ENCODE results near the gene SDS. TPM values are rescaled to one million over a fixed set of nuclear protein-coding genes. Genes with fewer than 3 reads are reported as not detected.

Gene SDS
- total and polyA plus RNA-seq, 2 donors (not counting 1 experiment from before 2014, with no cell fraction given): 0.09 TPM; not detected in 1

DNA sequence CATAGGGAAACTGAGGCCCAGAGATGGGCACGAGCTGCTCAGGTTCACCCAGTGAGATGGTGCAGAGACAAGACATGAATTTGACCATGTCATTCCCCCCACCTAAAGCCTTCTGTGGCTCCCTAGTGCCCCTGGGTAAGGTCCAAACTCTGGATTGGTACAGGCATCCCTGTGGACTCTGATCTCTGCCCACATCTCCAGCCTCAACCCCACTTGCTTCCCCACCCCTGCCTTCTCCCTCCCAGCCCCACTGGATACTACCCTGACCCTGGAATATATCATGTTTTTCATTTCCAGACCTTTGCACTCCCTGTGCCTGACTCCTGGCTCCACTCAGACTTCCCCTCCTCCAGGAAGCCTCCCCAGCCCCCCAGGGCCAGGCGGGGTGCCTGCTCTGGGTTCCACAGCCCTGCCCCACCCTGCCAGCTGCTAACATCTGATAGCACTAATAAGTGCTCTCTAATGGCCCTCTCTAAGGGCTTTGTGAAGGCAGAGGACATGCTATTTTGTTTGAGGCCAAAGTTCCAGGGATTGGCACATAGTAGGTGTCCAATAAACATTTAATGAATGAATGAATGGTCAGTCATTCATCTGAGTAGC, 17.4 kb upstream of the SDS start:
- Histone ChIP-seq H3K9me3 (ENCODE audit: control extremely low read depth in 1 of 3, control insufficient read depth in 2 of 3, insufficient read depth in 1 of 3, low read length in 2 of 3) (peaks cover 0 to 3% (median 0%) of the 10 kb centered on the region in 3 donors), H4K20me1 (ENCODE audit: control insufficient read depth, insufficient read depth, low read length, poor library complexity, severe bottlenecking) (no peaks in the 10 kb centered on the region), H3K4me3 (ENCODE audit: control extremely low read depth in 1 of 5, extremely low read depth in 1 of 5, insufficient read depth in 1 of 5, low read depth in 2 of 5, low read length in 4 of 5) (no peak overlapping the region), H3K27me3 (replicated peaks in 1 of 4; ENCODE audit: control extremely low read depth in 1 of 4, control insufficient read depth in 3 of 4, insufficient read depth in 4 of 4, low read length in 3 of 4) (peaks cover 0 to 5% (median 2%) of the 10 kb centered on the region in 4 experiments), H3K36me3 (replicated peaks in 1 of 2; ENCODE audit: control extremely low read depth in 1 of 2, control insufficient read depth in 1 of 2, extremely low read depth in 1 of 2, insufficient read depth in 2 of 2, low read length in 1 of 2) (no peaks in the 10 kb centered on the region), H3K9ac (ENCODE audit: low read length) (no peak overlapping the region), H3K79me2 (ENCODE audit: control insufficient read depth, insufficient read depth, low read length) (no peaks in the 10 kb centered on the region), H3K4me1 (ENCODE audit: control insufficient read depth in 2 of 2, insufficient read depth in 2 of 2, low read length in 2 of 2) (peaks cover 10 to 21% of the 10 kb centered on the region in 2 donors), H3K4me2 (replicated peaks; ENCODE audit: low read depth, low read length, poor library complexity, severe bottlenecking) (no peak overlapping the region), H3K27ac (ENCODE audit: low read length in 2 of 2) (no peak overlapping the region), H2AFZ (ENCODE audit: insufficient read depth, low read depth, low read length, poor library complexity, severe bottlenecking) (no peak overlapping the region)
- intact Hi-C loops (cut with micrococcal nuclease): no loop called here
- CTCF ChIA-PET: no interaction called here
- POLR2A ChIA-PET: interaction anchor here (0.6 kb wide), 1 partner anchor 95 kb away, joined by 4 read pairs; no protein-coding TSS in a partner anchor
- no peak overlapping the region for H3K4me3 Mint-ChIP-seq
- peaks cover 9% of the 10 kb centered on the region for H3K27me3 Mint-ChIP-seq
- no peak for ATAC-seq (ENCODE audit: low read depth)
- TF ChIP-seq, protein P1, sequence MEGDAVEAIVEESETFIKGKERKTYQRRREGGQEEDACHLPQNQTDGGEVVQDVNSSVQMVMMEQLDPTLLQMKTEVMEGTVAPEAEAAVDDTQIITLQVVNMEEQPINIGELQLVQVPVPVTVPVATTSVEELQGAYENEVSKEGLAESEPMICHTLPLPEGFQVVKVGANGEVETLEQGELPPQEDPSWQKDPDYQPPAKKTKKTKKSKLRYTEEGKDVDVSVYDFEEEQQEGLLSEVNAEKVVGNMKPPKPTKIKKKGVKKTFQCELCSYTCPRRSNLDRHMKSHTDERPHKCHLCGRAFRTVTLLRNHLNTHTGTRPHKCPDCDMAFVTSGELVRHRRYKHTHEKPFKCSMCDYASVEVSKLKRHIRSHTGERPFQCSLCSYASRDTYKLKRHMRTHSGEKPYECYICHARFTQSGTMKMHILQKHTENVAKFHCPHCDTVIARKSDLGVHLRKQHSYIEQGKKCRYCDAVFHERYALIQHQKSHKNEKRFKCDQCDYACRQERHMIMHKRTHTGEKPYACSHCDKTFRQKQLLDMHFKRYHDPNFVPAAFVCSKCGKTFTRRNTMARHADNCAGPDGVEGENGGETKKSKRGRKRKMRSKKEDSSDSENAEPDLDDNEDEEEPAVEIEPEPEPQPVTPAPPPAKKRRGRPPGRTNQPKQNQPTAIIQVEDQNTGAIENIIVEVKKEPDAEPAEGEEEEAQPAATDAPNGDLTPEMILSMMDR (IDR thresholded peaks at IDR 0.05): no peak
- TF ChIP-seq EZH2 (IDR thresholded peaks at IDR 0.05; ENCODE audit: borderline replicate concordance, insufficient read depth, low read depth, low read length, poor library complexity, severe bottlenecking): no peak
- H3K4me1 Mint-ChIP-seq: peaks cover 23% of the 10 kb centered on the region
- 78% methylated on average over 1 of the region's 2 CpGs for WGBS (ENCODE audit: insufficient coverage)
- H3K27ac Mint-ChIP-seq: no peak overlapping the region
- H3K9me3 Mint-ChIP-seq (ENCODE audit: insufficient read depth): no peaks in the 10 kb centered on the region
- DNase-seq: no peak

- Histone ChIP-seq H3K36me3 (replicated peaks in 1 of 2; ENCODE audit: control extremely low read depth in 1 of 2, control insufficient read depth in 1 of 2, extremely low read depth in 1 of 2, insufficient read depth in 2 of 2, low read length in 1 of 2) (no peaks in the 10 kb centered on the region), H2AFZ (ENCODE audit: insufficient read depth, low read depth, low read length, poor library complexity, severe bottlenecking) (no peak overlapping the region), H3K9me3 (ENCODE audit: control extremely low read depth in 1 of 3, control insufficient read depth in 2 of 3, insufficient read depth in 1 of 3, low read length in 2 of 3) (peaks cover 0 to 3% (median 0%) of the 10 kb centered on the region in 3 donors), H3K9ac (ENCODE audit: low read length) (no peak overlapping the region), H3K4me3 (ENCODE audit: control extremely low read depth in 1 of 5, extremely low read depth in 1 of 5, insufficient read depth in 1 of 5, low read depth in 2 of 5, low read length in 4 of 5) (no peak overlapping the region), H4K20me1 (ENCODE audit: control insufficient read depth, insufficient read depth, low read length, poor library complexity, severe bottlenecking) (no peaks in the 10 kb centered on the region), H3K4me2 (replicated peaks; ENCODE audit: low read depth, low read length, poor library complexity, severe bottlenecking) (no peak overlapping the region), H3K4me1 (ENCODE audit: control insufficient read depth in 2 of 2, insufficient read depth in 2 of 2, low read length in 2 of 2) (peaks cover 10 to 20% of the 10 kb centered on the region in 2 donors), H3K27ac (ENCODE audit: low read length in 2 of 2) (no peak overlapping the region), H3K79me2 (ENCODE audit: control insufficient read depth, insufficient read depth, low read length) (no peaks in the 10 kb centered on the region), H3K27me3 (replicated peaks in 1 of 4; ENCODE audit: control extremely low read depth in 1 of 4, control insufficient read depth in 3 of 4, insufficient read depth in 4 of 4, low read length in 3 of 4) (peaks cover 0 to 5% (median 0%) of the 10 kb centered on the region in 4 experiments)
- ATAC-seq (ENCODE audit: low read depth) (no peak), DNase-seq (no peak)
- intact Hi-C loops (cut with micrococcal nuclease): no loop called here
- peaks cover 24% of the 10 kb centered on the region for H3K4me1 Mint-ChIP-seq
- no peak for TF ChIP-seq EZH2 (IDR thresholded peaks at IDR 0.05; ENCODE audit: borderline replicate concordance, insufficient read depth, low read depth, low read length, poor library complexity, severe bottlenecking)
- TF ChIP-seq, protein P1 (IDR thresholded peaks at IDR 0.05): no peak
- CTCF ChIA-PET: no interaction called here
- H3K27me3 Mint-ChIP-seq: peaks cover 7% of the 10 kb centered on the region
- no peaks in the 10 kb centered on the region for H3K9me3 Mint-ChIP-seq (ENCODE audit: insufficient read depth)
- POLR2A ChIA-PET: no interaction called here
- 88% methylated on average over 10 of the region's 13 CpGs for WGBS (ENCODE audit: insufficient coverage)
- H3K27ac Mint-ChIP-seq: no peak overlapping the region
- H3K4me3 Mint-ChIP-seq: no peak overlapping the region
Measured at GRCh38 chr12:113418213-113418879, 14.7 kb upstream of the SDS start.

All from B cell (primary cell).